ENCODE data around the gene CWH43.

GRCh38 chr4:48958582-48958981 lies 27.5 kb upstream of the CWH43 start:
- TF ChIP-seq CTCF (IDR thresholded peaks at IDR 0.05) (no peak), ZFX (IDR thresholded peaks at IDR 0.05; ENCODE audit: borderline replicate concordance) (no peak)

Data from 22Rv1 (cell line).